ENCODE data around the gene ITK.

ITK gene

GRCh38 chr5:157301066-157301465 lies 120.4 kb downstream of the ITK start:
- DNase-seq (ENCODE audit: insufficient read length, low spot score) (no peak), FAIRE-seq (no peak)

- DNase-seq (ENCODE audit: insufficient read length, low spot score) (no peak), FAIRE-seq (no peak)
Observed at GRCh38 chr5:157303023-157303422, 122.4 kb downstream of the ITK start.

GRCh38 chr5:157303667-157304327 lies 123.2 kb downstream of the ITK start:
- FAIRE-seq = no peak
- no peak for DNase-seq (ENCODE audit: insufficient read length, low spot score)

Data from HTR-8/SVneo (cell line).